GM20431 (cell line): ENCODE data around the gene TOX4.
"Not testable (repeated sequence)": the region's sequence is repeated elsewhere in the genome, so short reads cannot be mapped to it uniquely, and the experiment has no call there.

Experiments used
- in situ Hi-C: fragments of 300-500 bp; cut with MseI, MboI; formaldehyde crosslinking; loops from one replicate; pipeline ENCODE4 v1.15.0; 2020; ENCODE audit warnings: low sequenced_read_pairs; ENCODE audit not compliant: unreplicated experiment

The TOX4 gene

DNA sequence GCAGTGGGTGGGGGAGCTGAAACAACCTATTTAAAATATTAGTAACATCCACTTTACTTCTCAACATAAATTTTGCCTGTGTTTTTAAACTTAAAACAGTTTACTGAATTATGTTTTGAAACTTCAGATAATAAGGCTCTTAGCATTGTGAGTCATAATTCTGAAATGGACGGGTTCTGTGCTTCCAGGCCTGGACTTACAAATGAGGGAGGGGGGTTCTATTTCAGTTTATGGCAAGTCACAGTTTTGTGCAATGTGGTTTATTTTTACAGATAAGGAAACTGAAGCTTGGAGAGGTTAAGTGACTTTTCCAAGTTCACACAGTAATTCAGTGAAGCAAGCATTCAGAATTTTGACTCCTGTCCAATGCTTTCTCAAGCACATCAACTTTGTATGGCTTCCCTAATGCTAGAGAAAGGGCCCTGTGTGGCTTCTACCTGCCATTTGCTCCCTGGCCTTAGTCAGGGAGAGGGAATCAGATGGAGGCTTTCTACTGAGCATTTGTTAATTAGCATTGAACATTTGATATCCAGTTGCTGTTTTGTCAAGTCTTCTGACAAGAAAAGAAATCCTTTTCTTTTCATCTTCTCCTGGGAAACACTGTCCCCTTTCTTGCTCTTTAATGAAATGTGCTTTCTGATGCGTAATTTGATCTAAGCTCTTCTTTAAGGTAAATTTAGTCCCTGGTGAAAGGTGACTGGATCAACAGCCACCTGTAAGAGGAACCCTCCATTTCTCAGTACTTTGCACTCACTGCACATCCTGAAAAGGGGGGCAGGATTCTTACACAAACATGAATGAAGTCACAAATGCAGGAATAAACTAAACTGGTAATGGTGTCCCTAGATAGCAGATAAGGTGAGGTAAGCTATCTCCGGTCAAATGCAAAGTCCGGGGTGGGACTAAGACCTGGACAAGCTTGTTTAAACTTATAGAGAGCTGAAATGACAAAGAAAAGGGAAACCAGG, 51.7 kb downstream of the TOX4 start:
- in situ Hi-C loops, result no loop called here

DNA sequence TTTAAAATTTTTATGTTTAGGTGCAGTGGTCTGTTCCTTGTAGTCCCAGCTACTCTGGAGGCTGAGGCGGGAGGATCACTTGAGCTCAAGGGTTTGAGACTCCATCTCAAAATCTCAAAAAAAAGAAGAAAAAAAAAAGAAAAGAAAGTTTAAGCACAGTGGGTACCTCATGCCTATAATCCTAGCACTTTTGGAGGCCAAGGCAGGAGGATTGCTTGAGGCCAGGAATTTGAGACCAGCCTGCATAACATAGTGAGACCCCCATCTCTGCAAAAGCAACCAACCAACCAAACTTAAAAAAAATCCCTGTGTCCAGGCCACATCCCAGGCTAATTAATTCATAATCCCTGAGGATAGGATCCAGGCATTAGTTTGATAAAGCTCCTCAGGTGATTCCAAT, 52.5 kb downstream of the TOX4 start:
- in situ Hi-C loops, result no loop called here

DNA sequence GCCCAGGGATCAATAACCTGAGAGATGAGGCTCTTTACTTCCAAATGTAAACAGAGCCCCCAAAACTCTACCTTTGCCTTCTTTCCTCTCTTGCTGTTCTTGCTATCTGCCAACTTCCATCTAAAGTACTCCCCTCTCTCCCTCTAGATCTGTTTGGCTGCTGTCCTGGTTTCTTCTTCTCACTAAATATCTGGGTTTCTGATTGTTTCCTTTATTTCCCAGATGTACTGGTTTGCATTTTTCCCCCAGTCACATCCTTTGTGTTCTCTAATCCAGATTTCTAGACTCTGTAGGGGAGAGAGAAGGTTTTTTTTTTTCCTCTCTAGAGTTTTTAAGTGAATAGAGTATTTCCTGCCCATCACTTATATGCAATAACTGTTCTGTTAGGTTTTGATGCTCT, 56.3 kb downstream of the TOX4 start:
- in situ Hi-C loops, result no loop called here

DNA sequence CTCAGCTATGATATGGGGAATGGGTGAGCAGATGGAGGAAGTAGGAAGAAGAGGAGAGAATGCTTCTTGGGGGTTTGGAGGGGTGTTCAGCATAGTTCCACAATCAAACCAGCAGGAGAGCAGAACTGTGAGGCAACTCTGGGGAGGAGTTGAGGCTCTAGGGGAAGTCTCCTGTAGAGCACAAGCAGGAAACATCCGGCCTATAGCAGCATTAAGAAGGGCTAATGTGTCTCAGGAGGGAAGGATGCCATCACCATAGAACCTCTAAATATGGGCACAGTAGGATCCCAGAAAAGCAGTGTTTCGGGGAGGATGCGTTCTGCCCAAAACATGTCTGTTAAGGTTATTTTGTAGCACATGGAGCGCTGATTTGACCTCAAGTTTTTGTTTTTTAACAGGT, 57.6 kb downstream of the TOX4 start:
- in situ Hi-C loops, result no loop called here

DNA sequence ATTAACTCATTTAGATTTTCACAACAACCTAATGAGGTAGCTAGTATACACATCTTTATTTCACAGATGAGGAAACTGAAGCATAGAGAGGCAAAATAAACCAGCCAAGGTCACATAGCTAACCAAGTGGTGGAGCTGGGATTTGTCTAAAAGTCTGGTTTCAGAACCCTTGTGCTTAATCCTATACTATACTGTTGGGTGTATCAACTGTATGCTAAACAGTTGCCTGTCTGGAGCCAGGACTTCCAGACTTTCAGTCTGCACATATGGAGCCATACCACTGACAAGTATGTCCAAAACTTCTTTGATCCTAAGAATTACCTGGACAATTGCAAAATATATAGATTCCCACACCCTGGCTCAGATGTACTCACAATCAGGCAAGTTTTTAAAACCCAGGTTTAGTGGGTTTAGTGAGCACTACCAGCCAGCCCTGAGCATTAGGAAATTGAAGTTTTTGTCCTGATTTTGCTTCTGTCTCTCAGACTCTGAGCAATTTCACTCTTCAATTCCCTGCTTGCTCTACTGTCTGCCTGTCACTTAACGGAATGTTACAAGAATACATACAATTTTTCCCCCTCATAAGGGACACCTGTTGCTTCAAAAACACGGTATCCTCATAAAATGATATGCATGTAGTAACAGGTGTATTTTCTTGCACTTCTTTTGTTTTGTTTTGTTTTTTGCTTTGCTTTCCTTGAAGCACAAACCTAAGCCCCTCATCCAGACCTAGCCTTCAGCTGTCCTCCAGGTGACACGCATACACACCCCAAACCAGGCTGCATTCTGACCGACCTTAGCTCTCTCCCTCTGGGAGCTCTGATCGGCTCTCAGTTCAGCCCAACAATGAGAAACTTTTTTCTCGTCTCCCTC, 58.8 kb downstream of the TOX4 start:
- in situ Hi-C loops, result no loop called here

DNA sequence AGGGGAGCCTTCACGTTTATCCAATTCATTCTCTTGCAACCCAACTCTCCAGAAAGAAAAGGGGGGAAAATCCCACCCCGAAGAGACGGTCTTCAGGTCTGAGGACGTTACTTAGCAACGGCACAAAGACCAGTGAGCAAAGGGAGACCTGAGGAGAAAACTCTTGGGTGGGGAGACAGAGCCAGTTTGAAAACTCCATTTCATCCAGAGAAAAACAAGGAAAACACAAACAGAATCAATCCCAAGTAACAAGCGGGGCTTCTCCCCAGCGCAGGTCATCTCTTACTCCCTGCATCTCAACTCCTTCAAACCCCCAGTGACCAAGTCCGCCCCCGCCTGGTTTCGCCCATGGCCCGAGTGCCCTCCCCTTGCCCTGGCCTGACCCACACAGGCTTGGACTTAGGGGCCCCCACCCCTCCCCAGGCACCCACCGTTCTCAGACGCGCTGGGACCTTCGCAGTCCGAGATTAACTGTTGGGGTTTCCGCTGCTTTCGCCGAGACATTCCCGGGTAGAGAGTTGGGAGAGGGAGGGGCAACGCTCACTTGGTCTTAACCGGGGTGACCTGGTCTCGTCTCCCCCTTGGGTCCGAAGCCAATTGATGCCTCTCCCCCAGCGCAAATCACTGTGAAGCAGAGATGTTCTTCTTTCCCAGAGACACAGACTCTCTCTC, 59.6 kb downstream of the TOX4 start:
- in situ Hi-C loops, result no loop called here

DNA sequence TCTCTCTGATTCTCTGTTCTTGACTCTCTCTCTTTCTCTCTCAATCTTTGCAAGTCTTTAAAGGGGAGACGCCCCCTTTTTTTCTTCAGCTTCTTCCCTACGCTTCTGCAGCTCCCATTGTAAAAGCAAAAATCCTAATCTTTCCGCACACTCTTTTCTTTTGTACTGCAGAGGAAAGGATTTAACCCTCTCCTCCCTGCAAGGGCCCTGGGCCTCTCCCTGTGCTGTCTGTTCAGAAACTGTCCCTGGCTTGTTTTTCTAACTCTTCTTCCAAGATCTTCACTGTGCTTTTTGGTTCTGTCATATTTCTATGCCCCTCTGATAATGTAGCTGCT, 60.1 kb downstream of the TOX4 start:
- in situ Hi-C loops, result no loop called here

DNA sequence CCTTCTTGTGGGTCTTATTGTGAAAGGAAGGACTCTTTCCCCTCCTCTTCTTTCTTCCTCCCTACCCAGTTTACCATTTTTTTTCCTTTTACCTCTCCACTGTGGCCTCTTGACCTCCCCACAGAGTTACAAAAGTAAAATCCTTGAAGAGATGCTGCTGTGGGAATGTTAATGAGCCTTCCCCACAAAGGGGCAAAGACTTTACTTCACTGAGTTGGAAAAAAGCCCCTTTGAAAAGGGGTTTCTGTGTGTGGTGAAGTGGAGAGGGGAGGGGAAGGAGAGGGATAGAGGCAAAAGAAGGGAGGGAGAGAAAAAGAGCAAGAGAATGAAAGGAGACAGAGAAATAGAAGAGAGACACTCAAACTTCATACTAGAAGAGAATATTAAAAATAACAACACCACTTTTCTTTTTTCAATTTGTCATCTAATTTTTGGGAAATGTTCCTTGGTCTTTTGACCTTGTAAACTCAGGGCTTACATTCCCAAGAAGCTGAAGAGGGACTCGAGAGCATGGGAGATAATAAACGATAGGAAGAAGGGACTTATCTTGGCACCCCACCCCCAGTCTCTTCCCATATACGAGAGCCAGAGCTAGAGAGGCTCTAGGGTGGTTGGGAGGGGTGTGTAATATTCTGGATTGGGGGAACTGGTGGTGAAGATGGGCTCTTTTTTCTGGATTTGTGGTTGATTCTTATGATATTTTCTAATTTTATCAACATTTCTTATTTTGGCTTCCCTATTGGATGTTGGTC, 62.4 kb downstream of the TOX4 start:
- in situ Hi-C loops, result no loop called here

DNA sequence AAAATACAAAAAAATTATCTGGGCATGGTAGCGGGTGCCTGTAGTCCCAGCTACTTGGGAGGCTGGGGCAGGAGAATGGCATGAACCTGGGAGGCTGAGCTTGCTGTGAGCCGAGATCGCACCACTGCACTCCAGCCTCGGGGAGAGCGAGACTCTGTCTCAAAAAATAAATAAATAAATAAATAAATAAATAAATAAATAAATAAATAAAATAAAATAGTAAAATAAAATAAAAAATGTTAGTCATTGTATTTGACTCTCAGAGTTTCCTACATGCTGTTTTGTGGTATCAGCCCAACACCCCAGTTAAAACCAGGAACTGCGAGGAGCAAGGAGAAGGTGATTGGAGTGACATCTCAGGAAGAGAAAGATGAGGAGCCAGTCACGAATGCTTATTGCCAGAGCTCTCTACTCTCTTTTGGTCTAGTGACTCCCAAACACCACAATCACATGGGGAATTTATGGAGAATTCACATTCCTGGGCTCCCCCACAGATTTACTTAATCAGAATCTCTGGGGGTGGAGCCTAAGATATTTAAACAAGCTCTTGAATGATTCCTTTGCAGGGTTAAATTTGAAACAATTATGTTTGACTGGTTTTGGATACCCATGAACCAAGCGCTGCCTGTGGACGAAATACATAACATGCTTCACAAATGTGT, 64.5 kb downstream of the TOX4 start:
- in situ Hi-C loops, result no loop called here

DNA sequence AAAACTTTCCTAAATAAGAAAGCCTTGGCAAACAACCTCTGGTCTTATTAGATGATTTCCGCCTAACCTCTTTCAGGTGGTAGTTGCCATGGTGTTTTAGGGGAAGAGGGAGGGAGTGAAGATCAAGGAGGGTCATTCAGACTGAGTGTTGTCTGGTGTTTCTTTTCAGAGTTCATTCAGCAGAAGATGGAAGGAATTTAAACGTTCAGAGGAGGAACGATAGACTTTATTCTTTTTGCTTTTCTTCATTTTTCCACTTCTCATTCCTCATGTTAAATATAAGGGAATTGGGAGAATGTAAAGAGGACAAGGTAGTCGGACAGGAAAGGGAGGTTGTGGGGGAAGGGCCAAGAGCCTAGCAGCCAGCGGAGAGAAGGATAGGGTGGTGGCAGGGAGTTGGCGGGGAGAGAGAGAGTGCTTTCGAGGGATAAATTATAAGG, 66.5 kb downstream of the TOX4 start:
- in situ Hi-C loops, result no loop called here

DNA sequence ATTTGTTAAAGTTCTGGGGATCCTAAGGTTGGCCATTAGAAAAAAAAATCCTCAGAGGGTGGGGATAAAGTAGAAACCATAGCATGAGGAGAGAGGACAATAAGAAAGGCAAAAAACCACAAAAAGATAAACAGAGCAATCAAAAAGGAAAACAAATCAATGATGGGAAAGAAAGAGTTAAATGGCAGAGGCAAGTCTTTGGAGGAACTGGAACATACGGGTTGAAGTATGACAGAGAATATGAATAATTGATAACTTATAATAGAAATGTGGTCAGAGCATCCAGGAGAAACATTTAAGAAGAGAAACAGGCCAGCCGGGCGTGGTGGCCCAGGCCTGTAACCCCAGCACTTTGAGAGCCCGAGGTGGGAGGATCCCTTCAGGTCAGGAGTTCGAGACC, 67.0 kb downstream of the TOX4 start:
- in situ Hi-C loops, result no loop called here

DNA sequence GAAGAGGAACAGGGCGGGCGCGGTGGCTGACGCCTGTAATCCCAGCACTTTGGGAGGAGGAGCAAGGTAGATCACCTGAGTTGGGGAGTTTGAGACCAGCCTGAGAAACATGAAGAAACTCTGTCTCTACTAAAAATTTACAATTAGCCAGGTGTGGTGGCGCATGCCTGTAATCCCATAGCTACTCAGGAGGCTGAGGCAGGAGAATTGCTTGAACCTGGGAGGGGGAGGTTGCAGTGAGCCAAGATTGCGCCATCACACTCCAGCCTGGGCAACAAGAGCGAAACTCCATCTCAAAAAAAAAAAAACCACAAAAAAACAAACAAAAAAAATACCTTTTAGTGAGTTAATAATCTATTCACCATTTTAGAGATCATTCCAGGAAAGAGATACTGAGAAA, 67.6 kb downstream of the TOX4 start:
- in situ Hi-C loops, result not testable (repeated sequence)
